NCI-H1694 treated with DMSO at 0.1 percent for 48 hours (cell line): ENCODE results near the gene ARHGAP25.
"Not testable (repeated sequence)": the region's sequence is repeated elsewhere in the genome, so short reads cannot be mapped to it uniquely, and the experiment has no call there.

Experiments used
- DNase-seq: peaks from one replicate; lab custom pipeline; 2025; lab: John Stamatoyannopoulos, UW

Gene ARHGAP25

DNA sequence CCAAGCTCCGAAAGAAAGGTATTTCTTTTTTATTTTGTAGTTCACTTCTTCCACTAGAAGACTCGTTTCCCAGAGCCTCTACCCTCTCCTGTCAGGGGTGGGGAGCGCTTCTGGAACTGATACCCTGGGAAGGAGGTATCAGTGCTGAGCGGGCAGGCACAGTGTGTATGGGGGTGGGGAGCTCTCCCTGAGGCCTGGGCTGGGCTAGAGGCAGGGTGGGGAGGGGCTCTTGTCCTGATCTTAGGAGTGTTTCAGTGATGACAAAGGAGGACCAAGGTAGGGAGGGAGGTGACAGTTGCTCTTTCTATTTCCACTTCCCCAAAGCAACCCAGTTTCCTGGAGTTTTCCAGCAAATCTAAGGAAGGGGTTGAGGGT is 65.4 kb downstream of the ARHGAP25 start:
- no peak for DNase-seq

DNA sequence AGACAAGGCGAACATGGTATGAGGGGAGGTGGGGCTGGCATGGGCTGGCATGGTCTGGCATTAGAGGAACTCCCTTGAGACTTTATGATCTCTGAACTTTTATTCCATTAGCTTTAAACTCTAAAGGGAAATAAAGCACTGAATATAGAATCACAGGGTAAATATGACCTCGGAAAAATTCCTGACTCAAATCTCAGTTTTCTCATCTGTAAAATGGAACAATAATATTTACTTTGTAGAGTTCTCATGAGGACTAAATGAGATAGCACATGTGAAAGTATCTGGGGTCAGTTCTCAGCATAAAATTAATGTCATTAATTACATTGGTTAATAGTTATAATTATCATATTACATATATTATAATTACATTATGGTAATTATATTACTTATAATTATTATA is 65.9 kb downstream of the ARHGAP25 start:
- no peak for DNase-seq

DNA sequence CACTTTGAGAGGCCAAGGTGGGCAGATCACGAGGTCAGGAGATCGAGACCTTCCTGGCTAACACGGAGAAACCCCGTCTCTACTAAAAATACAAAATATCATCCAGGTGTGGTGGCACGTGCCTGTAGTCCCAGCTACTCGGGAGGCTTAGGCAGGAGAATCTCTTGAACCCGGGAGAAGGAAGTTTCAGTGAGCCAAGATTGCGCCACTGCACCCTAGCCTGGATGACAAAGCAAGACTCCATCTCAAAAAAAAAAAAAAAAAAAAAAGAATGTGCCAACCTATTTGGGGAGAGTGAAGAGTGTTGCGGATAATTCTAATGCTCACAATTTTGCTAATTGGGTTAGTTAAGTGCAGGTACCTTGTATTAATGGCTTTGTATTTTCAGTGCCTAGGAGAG is 67.5 kb downstream of the ARHGAP25 start:
- not testable (repeated sequence) for DNase-seq

DNA sequence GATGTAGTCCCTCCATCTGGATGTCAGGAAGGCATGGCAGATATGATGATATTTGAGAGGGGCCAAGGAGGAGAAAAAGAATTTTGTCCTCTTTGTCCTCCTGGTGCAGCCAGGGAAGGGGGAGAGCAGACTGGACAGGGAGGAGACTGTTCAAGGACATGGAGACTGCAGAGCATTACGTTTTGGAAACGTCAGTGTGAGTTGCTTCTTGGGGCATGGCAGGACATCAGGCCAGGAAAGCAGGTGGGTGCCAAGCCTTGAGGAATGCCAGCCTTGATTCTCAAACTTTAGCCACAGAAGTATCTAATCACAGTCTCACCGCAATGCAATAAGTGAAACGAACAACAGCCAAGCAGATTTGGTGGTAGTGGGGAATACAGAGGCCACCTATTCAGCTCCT is 70.4 kb downstream of the ARHGAP25 start:
- no peak for DNase-seq

DNA sequence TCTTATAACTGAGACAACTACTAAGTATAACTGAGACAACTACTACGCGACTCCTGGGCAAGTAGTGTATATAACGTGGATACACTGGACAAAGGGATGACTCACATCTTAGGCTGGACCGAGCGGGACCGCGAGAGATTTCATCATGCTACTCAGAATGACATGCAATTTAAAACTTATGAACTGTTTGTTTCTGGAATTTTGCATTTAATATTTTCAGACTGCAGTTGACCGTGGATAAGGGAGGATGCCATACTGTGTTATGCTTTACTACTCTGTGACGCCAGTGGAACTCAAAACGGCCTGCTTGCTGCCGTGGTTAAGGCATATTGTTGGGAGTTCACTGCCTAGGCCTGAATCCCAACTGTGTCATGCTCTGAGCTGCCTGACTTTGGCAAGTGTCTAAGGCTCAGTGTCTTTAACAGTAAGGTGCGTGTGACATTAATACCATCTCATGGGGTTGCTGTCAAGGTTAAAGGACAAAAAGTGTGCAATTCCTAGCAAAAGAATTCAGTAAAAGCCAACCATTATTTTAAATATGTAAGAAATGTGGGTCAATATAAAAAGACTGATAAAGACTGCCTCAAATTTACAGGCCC is 72.0 kb downstream of the ARHGAP25 start:
- no peak for DNase-seq

DNA sequence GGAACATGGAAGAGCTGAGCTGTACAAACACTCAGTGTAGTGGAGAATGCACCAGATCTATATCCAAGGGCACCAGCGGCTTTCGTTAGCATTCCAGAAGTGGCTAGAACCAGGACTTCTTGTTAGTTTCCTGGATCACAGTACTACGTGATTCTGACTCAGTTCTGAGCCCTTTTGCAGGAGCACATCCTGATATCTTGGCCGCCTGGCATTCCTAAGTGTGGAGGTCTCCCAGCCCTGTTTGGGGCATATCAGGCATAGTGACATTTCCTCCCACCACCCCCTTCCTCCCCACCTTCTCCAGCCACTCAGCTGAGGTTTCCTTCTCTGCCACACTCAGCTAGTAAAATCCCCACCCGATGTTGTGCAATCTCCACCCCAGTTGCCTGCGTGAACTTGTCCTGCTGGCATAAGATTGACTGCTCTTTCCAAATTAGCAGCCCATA is 73.2 kb downstream of the ARHGAP25 start:
- DNase-seq = no peak

DNA sequence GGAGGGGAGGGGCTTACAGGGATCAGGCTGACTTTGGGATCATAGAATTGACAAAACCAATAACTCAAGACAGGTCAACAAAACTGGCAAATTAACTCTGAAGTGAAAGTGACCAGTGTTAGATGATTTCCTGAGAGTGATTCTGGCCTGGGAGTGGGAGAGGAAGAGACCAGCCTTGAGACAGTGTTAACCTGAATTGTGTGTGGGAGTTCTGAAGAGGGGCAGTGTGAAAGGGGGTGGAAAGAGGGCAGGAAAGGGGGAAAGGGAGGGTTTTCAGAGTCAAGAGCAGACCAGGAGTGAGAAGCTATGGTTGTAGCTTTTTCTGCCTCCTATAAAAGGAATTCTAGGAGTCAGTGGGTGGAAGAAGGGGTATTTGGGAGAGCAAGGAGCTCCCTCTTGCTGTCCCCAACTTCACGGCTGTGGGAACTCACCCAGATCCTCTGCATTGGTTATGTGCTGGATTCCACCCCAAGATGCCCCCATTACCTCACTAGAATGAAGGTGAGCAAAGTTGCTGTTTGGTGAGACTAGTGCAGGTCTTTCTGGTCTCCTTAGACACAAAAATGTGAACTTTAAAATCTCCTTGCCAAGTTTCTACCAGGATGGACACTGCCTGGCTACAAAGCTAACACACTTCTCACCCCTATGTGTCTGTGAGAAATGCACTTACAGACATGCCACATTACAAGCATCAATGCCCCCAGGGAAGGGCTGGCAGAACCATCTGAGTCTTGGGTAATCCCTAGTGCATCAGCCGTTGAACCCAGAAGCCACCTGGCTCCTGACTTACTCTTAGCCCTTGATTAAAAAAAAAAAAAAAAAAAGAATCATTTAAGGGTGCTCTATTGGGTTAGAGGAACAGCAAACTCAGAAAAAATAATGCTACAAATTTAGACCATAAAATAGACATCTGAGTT is 75.0 kb downstream of the ARHGAP25 start:
- no peak for DNase-seq

DNA sequence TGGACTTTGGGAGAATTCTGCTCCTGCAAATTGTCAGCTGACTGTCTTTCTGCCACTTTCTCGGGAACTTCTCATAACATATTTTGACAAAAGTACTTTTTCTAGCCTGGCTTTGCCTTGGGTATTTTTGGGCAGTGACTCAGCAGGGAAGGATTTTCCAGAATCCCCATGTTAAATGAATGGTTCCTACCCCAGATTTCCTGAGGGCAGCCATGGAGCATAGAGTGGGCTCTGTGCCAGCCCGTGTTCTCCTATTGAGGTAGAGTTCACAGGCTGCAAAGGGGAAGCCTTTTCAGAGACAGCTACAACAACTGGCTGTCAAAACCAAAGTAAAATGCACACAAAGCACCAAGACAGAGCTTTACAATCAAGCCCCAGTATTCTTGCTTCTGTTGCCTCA is 76.8 kb downstream of the ARHGAP25 start:
- no peak for DNase-seq

DNA sequence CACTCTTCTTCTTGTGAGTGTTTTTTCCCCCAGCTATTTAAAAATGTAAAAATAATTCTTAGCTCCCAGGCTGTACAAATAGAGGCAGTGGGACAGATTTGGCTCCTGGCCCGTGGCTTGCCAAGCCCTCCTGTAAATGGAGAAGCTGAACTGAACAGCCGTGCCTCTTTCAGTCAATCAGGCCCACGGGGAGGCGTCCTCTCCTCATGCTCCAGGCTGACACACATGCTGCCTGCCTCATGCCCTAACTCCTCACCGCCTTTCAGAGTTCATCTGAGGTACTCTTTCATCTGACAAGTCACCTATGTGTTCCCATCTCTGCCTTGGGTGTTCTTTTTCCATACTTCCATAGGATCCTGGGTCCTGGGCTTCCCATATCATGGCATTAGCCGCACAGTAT is 77.6 kb downstream of the ARHGAP25 start:
- DNase-seq = peak; percentile 85

DNA sequence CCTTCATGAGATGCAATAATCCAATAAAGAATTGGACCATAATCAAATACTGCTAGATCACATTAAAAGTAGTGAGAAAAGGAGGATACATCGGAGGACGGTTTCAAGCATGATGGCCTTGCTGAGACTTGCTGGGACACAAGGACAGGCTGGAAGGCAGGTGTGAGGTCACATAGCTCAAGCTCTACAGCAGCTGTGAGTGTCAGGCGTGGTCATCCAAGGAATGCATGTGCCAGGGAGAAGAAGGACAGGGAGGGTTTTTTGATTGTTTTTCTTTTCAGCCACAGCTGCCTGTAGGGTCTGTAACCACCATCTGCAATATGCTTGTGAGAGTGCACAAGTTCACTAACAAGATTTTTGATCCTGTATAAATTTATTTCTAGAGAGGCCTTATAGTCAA is 79.0 kb downstream of the ARHGAP25 start:
- no peak for DNase-seq

DNA sequence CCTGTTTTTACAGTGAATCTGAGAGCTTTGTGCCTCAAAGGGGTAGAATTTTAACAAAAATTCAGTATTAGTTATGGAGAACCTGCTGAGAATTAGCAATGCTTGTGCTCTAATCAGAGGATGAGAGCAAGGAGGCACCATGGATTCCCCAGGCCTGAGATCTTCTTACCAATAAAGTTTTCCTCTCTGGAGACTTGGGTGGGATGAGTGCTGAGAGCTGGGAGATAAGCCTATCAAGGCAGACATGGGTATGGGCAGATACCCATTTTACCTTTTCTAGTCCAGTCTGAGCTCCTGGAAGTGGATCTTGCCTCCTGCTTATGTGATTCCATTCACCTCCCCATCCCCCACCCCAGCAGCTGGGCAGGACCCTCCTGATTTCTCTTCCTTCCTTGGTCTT is 82.7 kb downstream of the ARHGAP25 start:
- no peak for DNase-seq

DNA sequence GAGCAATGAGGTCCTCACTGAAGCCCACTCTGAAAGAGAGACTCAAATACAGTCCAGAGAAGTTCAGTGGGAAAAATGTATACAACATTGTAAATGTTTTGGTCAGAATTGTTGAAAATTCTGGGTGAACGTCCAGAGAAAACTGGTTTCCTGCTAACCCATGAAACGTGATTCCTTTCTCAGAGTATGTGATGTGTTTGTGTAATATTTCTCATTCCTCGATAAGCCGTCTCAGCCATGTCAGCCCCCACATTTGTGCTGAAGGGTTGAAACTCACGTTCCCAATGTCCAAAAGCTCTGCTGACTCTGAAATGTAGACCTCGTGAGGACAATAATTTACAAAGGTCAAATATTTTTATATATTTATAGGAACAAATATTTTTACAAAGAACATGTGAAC is 84.9 kb downstream of the ARHGAP25 start:
- no peak for DNase-seq

DNA sequence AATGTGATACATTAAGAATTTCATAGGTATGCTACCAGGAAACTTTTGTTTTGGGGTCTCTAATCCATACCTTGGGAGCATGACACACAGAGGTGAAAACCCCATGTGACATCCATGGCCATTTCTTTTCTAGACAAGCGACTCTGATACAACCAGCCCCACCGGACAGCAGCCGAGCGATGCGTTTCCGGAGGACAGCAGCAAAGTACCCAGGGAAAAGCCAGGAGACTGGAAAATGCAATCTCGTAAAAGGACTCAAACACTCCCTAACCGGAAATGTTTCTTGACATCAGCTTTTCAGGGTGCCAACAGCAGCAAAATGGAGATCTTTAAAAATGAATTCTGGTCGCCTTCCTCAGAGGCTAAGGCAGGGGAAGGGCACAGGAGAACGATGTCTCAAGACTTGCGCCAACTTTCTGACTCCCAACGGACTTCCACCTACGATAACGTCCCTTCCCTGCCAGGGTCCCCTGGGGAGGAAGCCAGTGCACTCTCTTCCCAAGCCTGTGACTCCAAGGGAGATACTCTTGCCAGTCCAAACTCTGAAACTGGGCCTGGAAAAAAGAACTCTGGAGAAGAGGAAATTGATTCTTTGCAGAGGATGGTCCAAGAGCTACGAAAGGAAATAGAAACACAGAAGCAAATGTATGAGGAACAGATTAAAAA is 87.7 kb downstream of the ARHGAP25 start:
- no peak for DNase-seq

DNA sequence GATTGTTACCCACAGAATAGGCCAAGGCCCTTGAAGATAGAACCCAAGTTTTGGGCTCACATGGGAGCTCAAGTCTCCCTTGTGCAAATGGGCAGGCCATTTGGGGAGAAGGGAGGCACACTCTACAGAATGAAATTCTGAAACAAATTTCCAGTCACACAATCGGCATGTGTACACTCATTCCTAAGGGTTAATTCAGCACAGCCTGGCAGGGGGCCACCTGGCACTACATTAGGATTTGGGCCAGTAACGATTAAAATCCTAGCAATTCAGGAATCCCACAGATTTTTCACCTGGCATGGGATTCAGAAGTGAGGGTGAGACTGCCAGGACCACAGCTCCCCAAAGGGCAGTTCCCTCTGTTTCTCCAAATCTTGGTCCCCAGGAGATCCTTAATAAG is 90.2 kb downstream of the ARHGAP25 start:
- DNase-seq = no peak

DNA sequence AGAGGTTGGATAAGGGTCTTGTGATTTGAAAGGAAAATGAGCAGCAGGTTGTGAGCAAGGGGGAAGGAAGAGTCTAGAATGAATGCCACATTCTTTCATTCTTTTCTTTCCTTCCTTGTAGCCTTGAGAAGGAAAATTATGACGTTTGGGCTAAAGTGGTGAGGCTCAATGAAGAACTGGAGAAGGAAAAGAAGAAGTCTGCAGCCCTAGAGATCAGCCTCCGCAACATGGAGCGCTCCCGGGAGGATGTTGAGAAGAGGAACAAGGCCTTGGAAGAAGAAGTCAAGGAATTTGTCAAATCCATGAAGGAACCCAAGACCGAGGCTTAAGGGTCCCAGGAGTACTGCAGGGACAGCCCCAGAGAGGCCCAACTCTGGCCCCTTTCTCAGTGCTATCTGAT is 91.3 kb downstream of the ARHGAP25 start:
- DNase-seq = no peak

DNA sequence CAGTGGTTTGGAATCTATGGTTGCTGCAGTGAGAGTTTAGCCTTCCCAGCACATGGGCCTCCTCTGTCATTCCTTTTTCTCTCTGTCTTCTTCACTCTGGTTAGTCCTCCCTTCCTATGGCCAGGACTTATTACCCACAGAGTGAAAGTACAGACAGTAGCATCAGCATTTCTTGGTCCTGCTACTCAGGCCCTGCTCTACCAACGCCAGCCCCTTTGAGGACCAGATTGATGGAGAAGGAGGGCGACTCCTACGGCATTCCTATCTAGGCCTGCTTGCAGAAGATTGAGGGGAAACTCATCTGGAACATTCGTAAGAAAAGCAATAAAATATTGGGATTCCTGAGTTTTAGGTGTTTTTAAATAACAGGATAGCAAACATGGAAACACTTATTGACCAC is 93.1 kb downstream of the ARHGAP25 start:
- DNase-seq = no peak

DNA sequence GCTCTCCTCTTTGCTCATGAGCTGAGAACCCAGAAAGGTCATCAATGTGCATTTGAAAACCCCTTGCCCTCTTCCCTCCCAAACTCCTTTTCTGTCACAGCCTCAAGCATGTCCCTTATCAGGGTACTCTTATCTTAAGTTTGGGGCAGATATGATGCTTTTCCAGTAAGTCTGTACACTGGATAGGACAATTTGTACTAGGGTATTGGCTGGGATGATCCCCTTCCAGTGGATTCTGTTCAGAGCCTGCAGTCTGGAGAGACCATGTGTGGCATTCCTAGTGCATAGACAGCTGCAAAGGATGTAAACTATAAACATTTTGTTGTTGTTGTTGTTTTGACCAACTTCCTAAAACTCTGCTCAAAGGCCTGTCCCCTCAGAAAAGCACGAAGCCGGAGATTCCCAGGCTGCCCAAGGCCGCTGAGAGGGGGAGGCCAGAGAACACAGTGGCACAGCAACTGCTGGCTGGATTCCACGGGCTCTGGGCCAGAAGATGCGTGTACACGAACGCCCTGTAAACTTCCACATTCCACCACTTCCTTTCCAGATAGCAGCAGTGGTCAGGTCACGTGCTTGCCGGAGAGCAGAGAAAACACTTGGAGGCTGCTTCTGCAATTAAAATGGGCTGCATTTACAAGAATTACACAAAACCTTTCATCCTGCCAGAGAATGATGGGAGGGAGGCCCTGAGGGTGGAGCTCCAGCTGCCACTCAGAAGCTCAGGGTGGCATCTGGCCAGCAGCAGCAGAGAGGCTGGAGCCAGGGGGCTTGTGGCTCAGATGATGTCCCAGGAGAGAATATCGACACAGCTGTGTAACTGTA is 94.5 kb downstream of the ARHGAP25 start:
- peak; percentile 91 for DNase-seq

DNA sequence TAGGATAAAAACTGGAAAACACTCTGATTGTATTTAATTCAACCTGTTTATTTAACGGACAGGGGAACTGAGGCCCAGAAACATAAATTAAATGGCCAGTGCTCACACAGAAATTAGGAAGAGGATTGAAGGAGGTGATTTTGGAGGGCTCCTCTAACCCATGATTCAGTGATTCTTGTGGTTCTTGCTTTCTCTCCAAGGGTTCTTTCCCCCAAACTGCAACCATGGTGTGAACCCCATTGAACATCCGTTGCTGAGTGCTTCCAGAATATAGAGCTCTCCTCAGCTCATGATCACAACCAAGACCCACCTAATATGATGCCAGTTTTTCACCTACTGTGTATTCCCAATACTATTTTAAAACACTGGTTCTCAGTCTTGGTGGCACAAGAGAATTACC is 95.1 kb downstream of the ARHGAP25 start:
- no peak for DNase-seq

DNA sequence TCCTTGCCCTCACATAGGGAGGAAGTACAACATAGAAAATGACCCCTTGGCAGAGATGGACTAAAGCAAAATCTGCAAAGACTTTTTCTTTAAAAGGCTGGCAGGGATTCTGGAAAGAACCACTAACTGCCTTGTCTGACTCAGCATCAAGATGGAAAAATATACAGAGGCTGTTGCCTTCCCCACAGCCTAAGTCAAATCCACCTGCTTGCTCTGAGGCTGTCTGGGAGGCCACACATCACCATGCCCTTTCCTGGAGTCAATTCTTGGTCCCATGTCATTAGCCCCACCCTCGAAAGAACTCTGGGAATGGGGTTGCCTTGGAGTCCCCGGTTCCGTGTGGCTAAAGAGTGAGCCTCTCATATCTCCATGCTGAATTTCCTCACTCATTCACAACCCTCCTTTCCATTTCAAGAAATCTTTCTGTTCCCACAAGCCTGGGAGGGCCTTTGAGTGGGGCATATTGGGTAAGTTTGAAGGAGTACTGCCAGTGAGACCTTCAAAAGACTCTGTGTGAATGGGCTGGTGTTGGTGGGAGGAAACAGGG is 97.1 kb downstream of the ARHGAP25 start:
- no peak for DNase-seq

DNA sequence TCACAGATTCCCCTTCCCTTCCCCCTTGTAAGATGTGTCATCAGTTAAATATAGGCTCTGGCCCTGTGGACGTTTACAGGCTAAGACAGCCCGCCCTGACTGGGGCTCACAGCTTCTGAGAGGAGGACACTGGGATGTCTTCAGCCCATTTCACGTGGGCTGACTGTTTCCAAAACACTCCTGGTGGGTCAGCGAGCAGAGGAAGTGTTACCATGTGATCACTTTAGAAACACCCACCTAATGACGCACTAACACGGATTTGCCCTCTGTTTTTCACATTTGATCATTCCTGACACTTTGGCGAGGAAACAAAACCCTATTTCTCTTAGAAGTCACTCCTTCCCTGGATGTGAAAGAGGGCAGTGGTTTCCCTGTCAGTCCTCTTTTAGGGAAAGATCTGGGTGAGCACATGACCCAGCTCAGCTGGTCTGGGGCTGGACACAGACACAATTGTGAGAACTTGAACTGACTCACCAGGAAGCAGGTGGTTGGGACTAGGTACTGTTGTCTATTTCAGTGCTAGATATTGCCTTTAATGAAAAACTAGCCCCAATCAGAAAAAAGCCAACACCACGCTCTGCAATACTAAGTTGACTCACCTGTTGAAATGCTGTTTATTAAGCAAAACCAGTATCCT is 97.7 kb downstream of the ARHGAP25 start:
- no peak for DNase-seq

DNA sequence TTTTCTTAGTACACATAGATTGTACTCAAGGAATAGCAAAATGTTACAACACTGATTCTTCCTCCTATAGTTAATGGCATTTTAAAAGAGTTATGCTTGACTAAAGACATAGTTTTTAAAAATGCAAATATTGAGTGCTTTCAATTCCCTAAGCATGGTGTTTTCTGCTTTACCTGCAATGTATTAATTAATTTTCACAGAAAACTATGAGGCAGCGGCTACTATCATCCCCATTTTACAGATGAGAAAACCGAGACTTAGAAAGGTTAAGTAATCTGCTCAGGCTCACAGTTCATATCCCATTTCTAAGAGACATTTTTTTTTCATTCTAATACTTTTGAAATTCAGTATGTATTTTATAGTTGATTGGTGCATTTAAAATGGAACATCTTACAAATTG is 98.6 kb downstream of the ARHGAP25 start:
- no peak for DNase-seq
